Measurements from ENCODE around the gene ELK3. TPM values are rescaled to one million over a fixed set of nuclear protein-coding genes. Genes with fewer than 3 reads are reported as not detected.

Gene ELK3
- total and polyA plus RNA-seq, 10 donors: 14.5 to 92.7 (median 52.9) TPM

DNA sequence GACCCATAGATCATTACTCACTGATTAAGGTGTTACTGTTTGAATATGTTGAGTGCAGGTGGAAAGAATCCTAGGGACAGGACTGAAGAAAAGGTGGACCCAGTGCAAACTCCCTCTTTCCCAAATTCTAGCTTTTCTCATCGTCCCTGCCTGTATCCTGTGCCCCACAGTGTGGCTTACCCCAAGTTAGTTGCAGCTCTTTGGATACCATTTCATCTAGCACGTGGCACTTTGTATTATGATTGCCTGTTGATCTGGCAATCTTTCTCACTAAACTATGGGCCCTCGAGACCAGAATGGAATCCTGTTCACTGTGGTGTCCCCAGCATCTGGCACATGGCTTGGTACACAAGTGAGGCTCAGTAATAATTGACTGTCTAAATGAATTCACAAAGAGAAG, 66.5 kb downstream of the ELK3 start:
- peaks cover 0 to 98% (median 25%) of the 10 kb centered on the region in 6 donors for H3K36me3 ChIP-seq
- DNase-seq: no peak
- TF ChIP-seq, protein P1, sequence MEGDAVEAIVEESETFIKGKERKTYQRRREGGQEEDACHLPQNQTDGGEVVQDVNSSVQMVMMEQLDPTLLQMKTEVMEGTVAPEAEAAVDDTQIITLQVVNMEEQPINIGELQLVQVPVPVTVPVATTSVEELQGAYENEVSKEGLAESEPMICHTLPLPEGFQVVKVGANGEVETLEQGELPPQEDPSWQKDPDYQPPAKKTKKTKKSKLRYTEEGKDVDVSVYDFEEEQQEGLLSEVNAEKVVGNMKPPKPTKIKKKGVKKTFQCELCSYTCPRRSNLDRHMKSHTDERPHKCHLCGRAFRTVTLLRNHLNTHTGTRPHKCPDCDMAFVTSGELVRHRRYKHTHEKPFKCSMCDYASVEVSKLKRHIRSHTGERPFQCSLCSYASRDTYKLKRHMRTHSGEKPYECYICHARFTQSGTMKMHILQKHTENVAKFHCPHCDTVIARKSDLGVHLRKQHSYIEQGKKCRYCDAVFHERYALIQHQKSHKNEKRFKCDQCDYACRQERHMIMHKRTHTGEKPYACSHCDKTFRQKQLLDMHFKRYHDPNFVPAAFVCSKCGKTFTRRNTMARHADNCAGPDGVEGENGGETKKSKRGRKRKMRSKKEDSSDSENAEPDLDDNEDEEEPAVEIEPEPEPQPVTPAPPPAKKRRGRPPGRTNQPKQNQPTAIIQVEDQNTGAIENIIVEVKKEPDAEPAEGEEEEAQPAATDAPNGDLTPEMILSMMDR (IDR thresholded peaks at IDR 0.05 in 8 of 11, conservative IDR thresholded peaks at IDR 0.05 in 3 of 11): no peak
- TF ChIP-seq POLR2AphosphoS5 (IDR thresholded peaks at IDR 0.05) (peak in 1 of 3 donors; percentile 42), POLR2A (IDR thresholded peaks at IDR 0.05) (no peak)
- WGBS, 5 donors: 90 to 97% (median 92%) methylated on average over 3 of the region's 3 CpGs
- H3K9me3 ChIP-seq: no peaks in the 10 kb centered on the region
- H3K4me1 ChIP-seq: peaks cover 0 to 60% (median 28%) of the 10 kb centered on the region in 6 donors
- peak overlapping the region in 2 of 8 donors; percentile 21 to 45 for H3K27ac ChIP-seq
- no peaks in the 10 kb centered on the region for H3K27me3 ChIP-seq (replicated peaks in 1 of 7)
- no peak overlapping the region for H3K4me3 ChIP-seq
- intact Hi-C loops (cut with DNase I; ENCODE audit: low total_unique reads): no loop called here

DNA sequence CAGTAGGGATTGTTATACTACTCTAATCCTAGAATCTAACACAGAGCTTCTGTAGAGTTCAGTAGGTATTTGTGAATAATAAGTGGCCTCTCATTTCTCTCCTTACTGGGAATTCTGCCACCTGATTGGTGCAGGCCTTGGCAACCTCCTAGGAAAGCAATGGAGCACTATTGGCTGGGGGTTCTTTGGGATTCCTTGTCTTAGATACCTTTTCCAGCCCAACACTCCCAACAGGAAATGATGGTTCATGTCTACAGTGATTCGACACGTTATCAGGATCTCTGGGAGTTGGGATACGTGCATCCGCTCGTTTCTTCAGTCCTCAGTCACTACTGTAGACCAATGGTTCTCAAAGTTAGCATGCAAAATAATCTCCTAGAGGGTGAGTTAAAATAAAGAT, 67.4 kb downstream of the ELK3 start:
- Histone ChIP-seq H3K27ac (peak overlapping the region in 2 of 8 donors; percentile 21 to 23), H3K36me3 (peaks cover 0 to 99% (median 29%) of the 10 kb centered on the region in 6 donors), H3K4me1 (peaks cover 0 to 53% (median 24%) of the 10 kb centered on the region in 6 donors), H3K4me3 (no peak overlapping the region), H3K9me3 (no peaks in the 10 kb centered on the region), H3K27me3 (replicated peaks in 1 of 7) (no peaks in the 10 kb centered on the region)
- intact Hi-C loops (cut with DNase I; ENCODE audit: low total_unique reads): no loop called here
- TF ChIP-seq POLR2A (IDR thresholded peaks at IDR 0.05): no peak
- TF ChIP-seq, protein P1 (IDR thresholded peaks at IDR 0.05 in 8 of 11, conservative IDR thresholded peaks at IDR 0.05 in 3 of 11): no peak
- no peak for TF ChIP-seq POLR2AphosphoS5 (IDR thresholded peaks at IDR 0.05)
- DNase-seq: no peak
- WGBS, 5 donors: 87 to 95% (median 92%) methylated on average over 5 of the region's 5 CpGs

DNA sequence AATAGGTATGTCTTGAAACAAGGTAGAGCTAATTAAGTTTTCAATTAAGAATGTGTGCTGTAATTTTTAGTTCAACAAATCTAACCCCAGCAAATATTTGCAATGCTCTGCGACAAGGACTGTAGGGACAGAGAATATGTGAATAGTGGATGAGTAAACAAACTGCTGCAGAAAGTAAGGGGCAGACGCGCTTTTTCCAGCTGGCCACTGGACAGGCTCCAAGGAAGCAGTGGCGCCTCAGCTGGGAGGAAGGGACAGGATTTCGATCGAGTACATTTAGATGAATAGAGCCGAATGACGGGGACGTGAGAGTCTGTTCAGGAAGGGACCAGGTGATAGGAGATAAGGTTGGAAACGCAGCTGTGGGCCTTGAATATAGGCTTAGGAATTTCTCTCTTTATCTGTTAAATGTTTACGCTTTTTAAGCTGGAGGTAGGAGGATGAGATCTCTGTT, 69.3 kb downstream of the ELK3 start:
- Histone ChIP-seq H3K27ac (peak overlapping the region in 6 of 8 donors; percentile 9 to 47 (median 15)), H3K27me3 (replicated peaks in 1 of 7) (no peaks in the 10 kb centered on the region), H3K36me3 (peaks cover 0 to 100% (median 31%) of the 10 kb centered on the region in 6 donors), H3K4me3 (no peak overlapping the region), H3K4me1 (peaks cover 0 to 35% (median 11%) of the 10 kb centered on the region in 6 donors), H3K9me3 (no peaks in the 10 kb centered on the region)
- DNase-seq: no peak
- 58 to 82% (median 75%) methylated on average over 11 of the region's 11 CpGs for WGBS, 5 donors
- TF ChIP-seq POLR2AphosphoS5 (IDR thresholded peaks at IDR 0.05) (peak; percentile 8 to 50 (median 11)), POLR2A (IDR thresholded peaks at IDR 0.05) (no peak)
- TF ChIP-seq, protein P1 (IDR thresholded peaks at IDR 0.05 in 8 of 11, conservative IDR thresholded peaks at IDR 0.05 in 3 of 11): no peak
- intact Hi-C loops (cut with DNase I; ENCODE audit: low total_unique reads): no loop called here

DNA sequence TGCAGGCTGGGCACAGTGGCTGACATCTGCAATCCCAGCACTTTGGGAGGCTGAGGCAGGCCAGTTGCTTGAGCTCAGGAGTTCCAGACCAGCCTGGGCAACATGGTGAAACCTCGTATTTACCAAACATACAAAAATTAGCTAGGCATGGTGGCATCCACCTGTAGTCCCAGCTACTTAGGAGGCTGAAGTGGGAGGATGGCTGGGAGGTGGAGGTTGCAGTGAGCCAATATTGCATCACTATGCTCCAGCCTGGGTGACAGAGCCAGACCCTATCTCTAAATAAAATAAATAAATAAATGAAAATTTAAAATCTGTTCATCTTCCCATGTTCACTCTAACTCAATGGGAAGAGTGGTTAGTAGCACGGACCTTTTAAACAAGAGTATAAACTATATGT, 71.2 kb downstream of the ELK3 start:
- TF ChIP-seq, protein P1 (IDR thresholded peaks at IDR 0.05 in 8 of 11, conservative IDR thresholded peaks at IDR 0.05 in 3 of 11): no peak
- TF ChIP-seq POLR2A (IDR thresholded peaks at IDR 0.05) (no peak), POLR2AphosphoS5 (IDR thresholded peaks at IDR 0.05) (no peak)
- H3K36me3 ChIP-seq: peaks cover 0 to 100% (median 28%) of the 10 kb centered on the region in 6 donors
- 92 to 97% (median 96%) methylated on average over 2 of the region's 2 CpGs for WGBS, 5 donors
- H3K4me3 ChIP-seq: no peak overlapping the region
- intact Hi-C loops (cut with DNase I; ENCODE audit: low total_unique reads): no loop called here
- DNase-seq: no peak
- peaks cover 0 to 23% (median 4%) of the 10 kb centered on the region in 6 donors for H3K4me1 ChIP-seq
- H3K27ac ChIP-seq: no peak overlapping the region
- H3K27me3 ChIP-seq (replicated peaks in 1 of 7): no peaks in the 10 kb centered on the region
- H3K9me3 ChIP-seq: no peaks in the 10 kb centered on the region

Measured in spleen (tissue), 11 donors.